RKO (cell line): Measurements from ENCODE around the gene RGS9BP.
"Not testable (repeated sequence)": the region's sequence is repeated elsewhere in the genome, so short reads cannot be mapped to it uniquely, and the experiment has no call there.

ENCODE experiments used
- DNase-seq: peaks from one replicate; pipeline ENCODE4 v3.0.0-alpha.2; 2016; ENCODE audit warnings: low spot score

RGS9BP gene

DNA sequence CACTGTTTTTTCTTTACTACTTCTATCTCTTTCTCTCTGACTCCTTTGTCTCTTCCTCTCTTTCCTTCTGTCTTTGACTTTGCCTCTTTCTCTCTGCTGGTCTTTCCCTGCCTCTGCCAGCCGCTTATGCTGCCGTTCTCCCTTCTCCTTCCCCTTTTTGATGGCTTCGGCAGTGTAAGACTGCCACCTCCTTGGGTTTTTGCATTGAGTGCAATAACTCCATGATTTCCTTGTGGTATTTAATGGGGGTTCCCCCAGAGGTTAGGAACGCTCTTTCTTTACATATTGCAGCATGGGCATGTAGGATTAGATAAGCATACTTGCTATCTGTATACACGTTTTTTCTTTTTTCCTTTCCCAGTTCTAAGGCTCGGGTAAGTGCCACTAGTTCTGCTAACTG lies 19.9 kb downstream of the RGS9BP start:
- DNase-seq = not testable (repeated sequence)

- DNase-seq = not testable (repeated sequence)
Observed at GRCh38 chr19:32696771-32697170, 21.1 kb downstream of the RGS9BP start.

DNA sequence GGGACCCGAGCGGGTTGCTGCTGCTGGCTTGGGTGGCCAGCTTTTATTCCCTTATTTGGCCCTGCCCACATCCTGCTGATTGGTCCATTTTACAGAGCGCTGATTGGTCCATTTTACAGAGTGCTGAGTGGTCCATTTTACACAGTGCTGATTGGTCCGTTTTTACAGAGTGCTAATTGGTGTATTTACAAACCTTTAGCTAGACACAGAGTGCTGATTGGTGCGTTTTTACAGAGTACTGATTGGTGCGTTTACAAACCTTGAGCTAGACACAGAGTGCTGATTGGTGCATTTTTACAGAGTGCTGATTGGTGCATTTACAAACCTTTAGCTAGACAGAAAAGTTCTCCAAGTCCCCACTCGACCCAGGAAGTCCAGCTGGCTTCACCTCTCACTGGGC lies 24.5 kb downstream of the RGS9BP start:
- DNase-seq = not testable (repeated sequence)

DNA sequence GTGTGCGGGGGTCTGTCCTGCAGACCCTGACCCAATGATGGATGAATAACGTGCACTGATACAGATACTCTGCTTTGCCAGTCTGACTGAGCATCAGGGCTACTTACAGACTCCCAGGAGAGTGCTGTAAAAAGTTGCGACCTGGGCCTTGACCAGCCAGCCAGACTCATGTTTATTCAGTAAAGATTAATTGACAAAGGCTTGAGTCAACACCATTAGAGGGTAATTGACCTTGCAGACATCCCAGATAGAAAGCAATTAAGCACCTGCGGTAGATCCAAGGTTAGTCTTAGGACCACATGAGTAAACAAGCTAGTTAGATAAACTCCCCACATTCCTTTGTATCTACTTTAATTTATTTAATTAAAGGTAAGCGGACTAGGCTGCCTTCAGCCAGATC lies 26.4 kb downstream of the RGS9BP start:
- DNase-seq = no peak

DNA sequence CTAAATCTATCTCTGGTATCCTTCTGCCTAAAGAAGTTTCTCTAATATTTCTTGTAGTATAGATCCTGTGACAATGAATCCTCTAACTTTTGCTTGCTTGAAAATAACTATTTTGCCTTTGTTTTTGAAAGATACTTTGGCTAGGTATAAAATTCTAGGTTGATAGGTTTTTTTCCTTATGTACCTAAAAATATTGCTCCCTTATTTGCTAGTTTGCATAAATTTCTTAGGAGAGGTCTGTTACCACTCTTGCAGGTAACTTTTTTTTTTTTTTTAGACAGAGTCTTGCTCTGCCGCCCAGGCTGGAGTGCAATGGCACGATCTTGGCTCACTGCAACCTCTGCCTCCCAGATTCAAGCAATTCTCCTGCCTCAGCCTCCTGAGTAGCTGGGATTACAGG lies 28.4 kb downstream of the RGS9BP start:
- DNase-seq = not testable (repeated sequence)

DNA sequence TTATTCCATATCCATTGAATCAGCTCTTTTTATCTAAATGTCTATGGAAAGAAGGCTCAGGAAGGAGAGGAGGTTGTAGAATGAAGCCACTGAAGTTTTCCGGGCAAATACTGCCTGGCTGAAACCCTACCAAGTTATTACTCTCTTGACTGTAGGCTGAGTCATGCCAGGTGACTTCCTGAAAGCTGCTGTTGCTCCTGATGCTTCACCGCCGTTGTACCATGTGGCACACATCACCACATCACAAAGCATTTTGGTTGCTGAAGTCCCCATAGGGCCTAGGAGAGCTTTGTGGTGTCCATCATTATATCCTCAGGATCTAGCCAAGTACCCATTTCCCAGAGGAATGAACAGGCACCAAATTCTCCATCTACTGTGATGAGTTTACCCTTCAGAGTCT lies 32.8 kb downstream of the RGS9BP start:
- peak; percentile 28 for DNase-seq

DNA sequence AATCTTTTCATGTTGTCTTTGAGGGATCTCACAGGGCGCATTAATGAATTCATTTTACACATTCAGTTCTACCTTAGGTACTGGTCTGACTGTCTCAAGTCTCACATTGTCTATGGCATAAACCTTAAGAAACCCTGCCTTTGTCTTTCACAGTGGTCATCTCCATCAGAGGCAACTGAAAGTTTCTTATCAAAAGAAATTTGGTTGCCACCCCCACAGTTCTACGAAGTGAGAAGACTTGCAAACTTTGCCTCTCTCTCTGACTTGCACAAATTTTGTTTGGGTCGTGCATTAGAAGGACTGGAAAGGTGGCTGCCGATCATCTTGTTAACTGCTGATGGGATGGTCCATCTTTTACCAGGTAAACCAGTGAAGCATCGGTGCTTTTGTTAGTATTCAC lies 33.4 kb downstream of the RGS9BP start:
- DNase-seq = no peak

- DNase-seq = no peak
Observed at GRCh38 chr19:32711747-32712146, 36.1 kb downstream of the RGS9BP start.

GRCh38 chr19:32716203-32716602 lies 40.6 kb downstream of the RGS9BP start:
- DNase-seq = not testable (repeated sequence)

- no peak for DNase-seq
Observed at GRCh38 chr19:32717496-32717895, 41.8 kb downstream of the RGS9BP start.

- DNase-seq = no peak
Observed at GRCh38 chr19:32718286-32718685, 42.6 kb downstream of the RGS9BP start.

GRCh38 chr19:32719611-32720059 lies 44.0 kb downstream of the RGS9BP start, which contains the start of gene TDRD12:
Gene TDRD12, plus strand, starts transcription at chr19:32719767. Its CDS starts 306 bp downstream, at chr19:32720073.
- DNase-seq = no peak

DNA sequence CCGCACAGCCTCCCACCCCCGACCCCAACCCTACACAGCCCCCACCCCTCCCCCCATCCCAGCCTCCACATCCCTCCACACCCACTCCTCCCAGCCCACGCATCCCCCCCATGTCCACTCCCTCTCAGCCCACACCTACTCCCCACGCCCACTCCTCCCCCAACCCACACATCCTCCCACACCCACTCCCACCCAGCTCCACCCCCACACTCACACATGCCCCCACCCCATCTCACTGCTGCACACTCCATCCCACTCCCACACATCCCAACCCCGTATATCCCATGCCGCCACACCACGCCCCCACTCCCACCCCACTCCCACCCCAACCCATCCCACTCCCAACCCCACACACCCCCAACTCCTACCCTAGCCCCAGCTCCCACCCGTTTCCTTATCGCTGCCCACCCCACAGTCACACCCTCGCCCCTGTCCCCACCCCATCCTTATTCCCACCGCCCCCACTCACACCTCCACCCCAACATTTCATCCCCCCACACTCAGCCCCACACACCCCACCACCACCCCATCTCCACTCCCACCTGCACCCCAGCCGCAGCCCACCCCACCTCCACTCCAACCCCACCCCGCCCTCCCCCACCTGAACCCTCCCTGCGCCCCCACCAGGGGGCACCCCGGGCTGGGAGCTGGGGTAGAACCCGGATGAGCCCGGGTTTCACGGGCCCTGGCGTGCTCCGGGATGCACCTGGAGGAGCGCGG lies 44.7 kb downstream of the RGS9BP start:
- DNase-seq = no peak

- no peak for DNase-seq
Observed at GRCh38 chr19:32720936-32721250, 45.2 kb downstream of the RGS9BP start.
